SK-N-SH treated with all-trans-retinoic acid at 6 μM for 48 hours (cell line): ENCODE data around the gene EDARADD.

Experiments
- ATAC-seq: fragments of 200-7000 bp; cut with Tn5 transposase; 3 replicates; pipeline ENCODE4 v1.9.1; 2020; ENCODE audit warnings: mild to moderate bottlenecking, moderate library complexity
- ARNTL ChIP-seq: fragments of 450-650 bp; formaldehyde crosslinking; IDR thresholded peaks from 2 replicates; pipeline ENCODE4 v1.5.0; 2020; ENCODE audit warnings: low read depth, mild to moderate bottlenecking, moderate library complexity, borderline replicate concordance
- CSDC2 ChIP-seq: fragments of 250-450 bp; sonication (Bioruptor Pico); IDR thresholded peaks from 2 replicates; pipeline ENCODE4 v1.5.0; 2020; ENCODE audit warnings: mild to moderate bottlenecking, moderate library complexity
- CSRNP3 ChIP-seq: fragments of 250-450 bp; sonication (Bioruptor Pico); IDR thresholded peaks from 2 replicates; pipeline ENCODE4 v1.5.1; 2021; ENCODE audit warnings: mild to moderate bottlenecking, moderate library complexity
- ESRRG ChIP-seq: fragments of 250-450 bp; sonication (Bioruptor Pico); IDR thresholded peaks from 2 replicates; pipeline ENCODE4 v1.6.1; 2021; ENCODE audit warnings: mild to moderate bottlenecking
- GLIS3 ChIP-seq: fragments of 250-450 bp; sonication (Bioruptor Pico); IDR thresholded peaks from 2 replicates; pipeline ENCODE4 v1.5.0; 2020; ENCODE audit warnings: mild to moderate bottlenecking, moderate library complexity
- ISL1 ChIP-seq: fragments of 250-450 bp; sonication (Bioruptor Pico); IDR thresholded peaks from 2 replicates; pipeline ENCODE4 v2.1.2; 2022; ENCODE audit warnings: mild to moderate bottlenecking, moderate library complexity
- OSR1 ChIP-seq: fragments of 250-450 bp; sonication (Bioruptor Pico); IDR thresholded peaks from 2 replicates; pipeline ENCODE4 v1.8.0; 2022; ENCODE audit warnings: moderate library complexity, mild to moderate bottlenecking, inconsistent platforms
- POU6F1 ChIP-seq: fragments of 250-450 bp; sonication (Bioruptor Pico); IDR thresholded peaks from 2 replicates; pipeline ENCODE4 v1.8.0; 2021; ENCODE audit warnings: low read depth, mild to moderate bottlenecking, moderate library complexity, borderline replicate concordance
- PPARA ChIP-seq: fragments of 250-450 bp; sonication (Bioruptor Pico); IDR thresholded peaks from 2 replicates; pipeline ENCODE4 v1.5.0; 2020; ENCODE audit warnings: mild to moderate bottlenecking, borderline replicate concordance
- RARB ChIP-seq: fragments of 250-450 bp; sonication (Bioruptor Pico); IDR thresholded peaks from 2 replicates; pipeline ENCODE4 v1.8.0; 2021; ENCODE audit warnings: mild to moderate bottlenecking, moderate library complexity
- TCF4 ChIP-seq: fragments of 250-450 bp; sonication (Bioruptor Pico); IDR thresholded peaks from 2 replicates; pipeline ENCODE4 v1.8.0; 2021; ENCODE audit warnings: mild to moderate bottlenecking, moderate library complexity, borderline replicate concordance
- TOX ChIP-seq: fragments of 250-450 bp; sonication (Bioruptor Pico); IDR thresholded peaks from 2 replicates; pipeline ENCODE4 v1.8.0; 2021; ENCODE audit warnings: mild to moderate bottlenecking, moderate library complexity, borderline replicate concordance
- TSHZ2 ChIP-seq: fragments of 250-450 bp; sonication (Bioruptor Pico); IDR thresholded peaks from 2 replicates; pipeline ENCODE4 v1.5.0; 2020; ENCODE audit warnings: mild to moderate bottlenecking, moderate library complexity
- ZC3H10 ChIP-seq: fragments of 250-450 bp; sonication (Bioruptor Pico); IDR thresholded peaks from 2 replicates; pipeline ENCODE4 v1.5.1; 2021; ENCODE audit warnings: mild to moderate bottlenecking, moderate library complexity
- ZFP30 ChIP-seq: fragments of 450-650 bp; formaldehyde crosslinking; IDR thresholded peaks from 2 replicates; pipeline ENCODE4 v1.5.0; 2022; ENCODE audit warnings: mild to moderate bottlenecking, moderate library complexity
- ZNF565 ChIP-seq: fragments of 450-650 bp; formaldehyde crosslinking; conservative IDR thresholded peaks from 2 replicates; pipeline ENCODE4 v1.5.0; 2020; ENCODE audit warnings: low read depth, mild to moderate bottlenecking, moderate library complexity
- ZNF70 ChIP-seq: fragments of 450-650 bp; formaldehyde crosslinking; IDR thresholded peaks from 2 replicates; pipeline ENCODE4 v1.5.0; 2020; ENCODE audit warnings: mild to moderate bottlenecking, moderate library complexity
- ZNF8 ChIP-seq: fragments of 450-650 bp; formaldehyde crosslinking; IDR thresholded peaks from 2 replicates; pipeline ENCODE4 v1.5.0; 2020; ENCODE audit warnings: mild to moderate bottlenecking, moderate library complexity
- TF ChIP-seq, protein P1 (sequence below): fragments of 250-450 bp; sonication (Bioruptor Pico); IDR thresholded peaks from 2 replicates; pipeline ENCODE4 v1.5.1; 2020; ENCODE audit warnings: low read depth, mild to moderate bottlenecking, moderate library complexity
- TF ChIP-seq, protein P2 (sequence below): fragments of 250-450 bp; sonication (Bioruptor Pico); IDR thresholded peaks from 2 replicates; pipeline ENCODE4 v1.8.0; 2020; ENCODE audit warnings: mild to moderate bottlenecking, moderate library complexity, borderline replicate concordance

Gene EDARADD

GRCh38 chr1:236397173-236397759, 3.2 kb downstream of the EDARADD start:
- TF ChIP-seq OSR1 (CRISPR knock-in tag) (no peak), PPARA (no peak), ISL1 (CRISPR knock-in tag) (no peak), ZNF8 (CRISPR knock-in tag) (no peak), TSHZ2 (CRISPR knock-in tag) (no peak), TCF4 (CRISPR knock-in tag) (no peak), ESRRG (CRISPR knock-in tag) (no peak), TOX (CRISPR knock-in tag) (no peak), GLIS3 (CRISPR knock-in tag) (no peak), ZC3H10 (CRISPR knock-in tag) (no peak), ARNTL (CRISPR knock-in tag) (no peak), RARB (CRISPR knock-in tag) (no peak), CSRNP3 (CRISPR knock-in tag) (no peak), CSDC2 (CRISPR knock-in tag) (no peak), ZFP30 (no peak), ZNF70 (CRISPR knock-in tag) (no peak)
- TF ChIP-seq, protein P1, sequence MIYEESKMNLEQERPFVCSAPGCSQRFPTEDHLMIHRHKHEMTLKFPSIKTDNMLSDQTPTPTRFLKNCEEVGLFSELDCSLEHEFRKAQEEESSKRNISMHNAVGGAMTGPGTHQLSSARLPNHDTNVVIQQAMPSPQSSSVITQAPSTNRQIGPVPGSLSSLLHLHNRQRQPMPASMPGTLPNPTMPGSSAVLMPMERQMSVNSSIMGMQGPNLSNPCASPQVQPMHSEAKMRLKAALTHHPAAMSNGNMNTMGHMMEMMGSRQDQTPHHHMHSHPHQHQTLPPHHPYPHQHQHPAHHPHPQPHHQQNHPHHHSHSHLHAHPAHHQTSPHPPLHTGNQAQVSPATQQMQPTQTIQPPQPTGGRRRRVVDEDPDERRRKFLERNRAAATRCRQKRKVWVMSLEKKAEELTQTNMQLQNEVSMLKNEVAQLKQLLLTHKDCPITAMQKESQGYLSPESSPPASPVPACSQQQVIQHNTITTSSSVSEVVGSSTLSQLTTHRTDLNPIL (CRISPR knock-in tag), result no peak
- no peak for ATAC-seq

- ATAC-seq, result no peak
- no peak for TF ChIP-seq RARB (CRISPR knock-in tag)
- TF ChIP-seq ISL1 (CRISPR knock-in tag), result no peak
- TF ChIP-seq ZC3H10 (CRISPR knock-in tag), result no peak
- no peak for TF ChIP-seq ZFP30
- TF ChIP-seq TSHZ2 (CRISPR knock-in tag), result no peak
- TF ChIP-seq, protein P1 (CRISPR knock-in tag), result no peak
- no peak for TF ChIP-seq TCF4 (CRISPR knock-in tag)
- TF ChIP-seq PPARA, result no peak
- TF ChIP-seq ZNF565 (CRISPR knock-in tag), result no peak
- TF ChIP-seq ARNTL (CRISPR knock-in tag), result no peak
- TF ChIP-seq POU6F1 (CRISPR knock-in tag), result no peak
- no peak for TF ChIP-seq ESRRG (CRISPR knock-in tag)
- TF ChIP-seq ZNF70 (CRISPR knock-in tag), result no peak
- TF ChIP-seq OSR1 (CRISPR knock-in tag), result no peak
- TF ChIP-seq TOX (CRISPR knock-in tag), result no peak
- no peak for TF ChIP-seq CSDC2 (CRISPR knock-in tag)
- TF ChIP-seq, protein P2, sequence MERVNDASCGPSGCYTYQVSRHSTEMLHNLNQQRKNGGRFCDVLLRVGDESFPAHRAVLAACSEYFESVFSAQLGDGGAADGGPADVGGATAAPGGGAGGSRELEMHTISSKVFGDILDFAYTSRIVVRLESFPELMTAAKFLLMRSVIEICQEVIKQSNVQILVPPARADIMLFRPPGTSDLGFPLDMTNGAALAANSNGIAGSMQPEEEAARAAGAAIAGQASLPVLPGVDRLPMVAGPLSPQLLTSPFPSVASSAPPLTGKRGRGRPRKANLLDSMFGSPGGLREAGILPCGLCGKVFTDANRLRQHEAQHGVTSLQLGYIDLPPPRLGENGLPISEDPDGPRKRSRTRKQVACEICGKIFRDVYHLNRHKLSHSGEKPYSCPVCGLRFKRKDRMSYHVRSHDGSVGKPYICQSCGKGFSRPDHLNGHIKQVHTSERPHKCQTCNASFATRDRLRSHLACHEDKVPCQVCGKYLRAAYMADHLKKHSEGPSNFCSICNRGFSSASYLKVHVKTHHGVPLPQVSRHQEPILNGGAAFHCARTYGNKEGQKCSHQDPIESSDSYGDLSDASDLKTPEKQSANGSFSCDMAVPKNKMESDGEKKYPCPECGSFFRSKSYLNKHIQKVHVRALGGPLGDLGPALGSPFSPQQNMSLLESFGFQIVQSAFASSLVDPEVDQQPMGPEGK, result no peak
- no peak for TF ChIP-seq GLIS3 (CRISPR knock-in tag)
Measured at GRCh38 chr1:236398538-236398937, 4.5 kb downstream of the EDARADD start.
